Trophoblast cell (in vitro differentiated cells and primary cell): ENCODE measurements around the gene MPV17.

Source experiments
- DNase-seq, 2 donors: peaks; one replicate each; pipeline ENCODE4 v3.0.0-alpha.2; 2016
- H2AFZ ChIP-seq: 2 replicates; pipeline ENCODE4 v1.6.1; 2013; ENCODE audit warnings: low read length, moderate library complexity, mild to moderate bottlenecking; ENCODE audit not compliant: insufficient read depth, poor library complexity
- H2AK5ac ChIP-seq: 2 replicates; pipeline ENCODE4 v1.6.1; 2013; ENCODE audit warnings: mild to moderate bottlenecking, low read length
- H2BK120ac ChIP-seq: 2 replicates; pipeline ENCODE4 v1.6.1; 2013; ENCODE audit warnings: low read length, mild to moderate bottlenecking, moderate library complexity; ENCODE audit not compliant: insufficient read depth, poor library complexity
- H2BK12ac ChIP-seq: 2 replicates; pipeline ENCODE4 v1.6.1; 2013; ENCODE audit warnings: mild to moderate bottlenecking, low read length, moderate library complexity
- H2BK5ac ChIP-seq: 2 replicates; pipeline ENCODE4 v1.6.1; 2013; ENCODE audit warnings: low read length, low read depth, moderate library complexity, mild to moderate bottlenecking; ENCODE audit not compliant: poor library complexity
- H3K14ac ChIP-seq: 2 replicates; pipeline ENCODE4 v1.6.1; 2013; ENCODE audit warnings: mild to moderate bottlenecking, low read length
- H3K18ac ChIP-seq: 2 replicates; pipeline ENCODE4 v1.6.1; 2013; ENCODE audit warnings: mild to moderate bottlenecking, low read length
- H3K23ac ChIP-seq: 2 replicates; pipeline ENCODE4 v1.6.1; 2013; ENCODE audit warnings: low read length
- H3K27ac ChIP-seq: 2 replicates; pipeline ENCODE4 v1.5.1; 2013; ENCODE audit warnings: low read depth, mild to moderate bottlenecking, inconsistent platforms, low read length, moderate library complexity
- H3K27me3 ChIP-seq: 2 replicates; pipeline ENCODE4 v1.6.1; 2013; ENCODE audit warnings: inconsistent platforms, mild to moderate bottlenecking, low read length, moderate library complexity; ENCODE audit not compliant: insufficient read depth
- H3K36me3 ChIP-seq, 2 experiments: 1 replicate in 1 of 2; 2 replicates in 1 of 2; pipeline ENCODE4 v1.6.1; 2013; ENCODE audit warnings: low read length in 2 of 2, mild to moderate bottlenecking in 2 of 2, moderate library complexity in 1 of 2; ENCODE audit not compliant: insufficient read depth in 2 of 2, control insufficient read depth in 1 of 2
- H3K4ac ChIP-seq: 2 replicates; pipeline ENCODE4 v1.6.1; 2013; ENCODE audit warnings: low read depth, mild to moderate bottlenecking, low read length, moderate library complexity
- H3K4me1 ChIP-seq, 2 experiments: 1 replicate in 1 of 2; 2 replicates in 1 of 2; pipeline ENCODE4 v1.6.1; 2013; ENCODE audit warnings: low read length in 2 of 2, mild to moderate bottlenecking in 2 of 2, moderate library complexity in 1 of 2; ENCODE audit not compliant: insufficient read depth in 2 of 2, control insufficient read depth in 1 of 2
- H3K4me2 ChIP-seq: 2 replicates; pipeline ENCODE4 v1.6.1; 2013; ENCODE audit warnings: inconsistent platforms, mild to moderate bottlenecking, low read length, moderate library complexity
- H3K4me3 ChIP-seq: 2 replicates; pipeline ENCODE4 v1.5.1; 2013; ENCODE audit warnings: mild to moderate bottlenecking, low read depth, low read length, inconsistent platforms
- H3K79me1 ChIP-seq: one replicate; pipeline ENCODE4 v1.6.1; 2013; ENCODE audit warnings: low read length
- H3K79me2 ChIP-seq: 2 replicates; pipeline ENCODE4 v1.6.1; 2013; ENCODE audit warnings: low read length, mild to moderate bottlenecking; ENCODE audit not compliant: control insufficient read depth, insufficient read depth, poor library complexity
- H3K9ac ChIP-seq: 2 replicates; pipeline ENCODE4 v1.6.1; 2013; ENCODE audit warnings: mild to moderate bottlenecking, low read length
- H3K9me3 ChIP-seq: 2 replicates; pipeline ENCODE4 v1.6.1; 2013; ENCODE audit warnings: low read depth, mild to moderate bottlenecking, control low read depth, inconsistent platforms, low read length; ENCODE audit not compliant: insufficient read depth
- H4K12ac ChIP-seq: 2 replicates; pipeline ENCODE4 v1.6.1; 2013; ENCODE audit warnings: low read depth, mild to moderate bottlenecking, low read length, moderate library complexity
- H4K8ac ChIP-seq: 2 replicates; pipeline ENCODE4 v1.6.1; 2013; ENCODE audit warnings: low read depth, mild to moderate bottlenecking, low read length, moderate library complexity
- H4K91ac ChIP-seq: one replicate; pipeline ENCODE4 v1.6.1; 2013; ENCODE audit warnings: low read depth, mild to moderate bottlenecking, low read length, moderate library complexity
- WGBS: extraction: QIAGEN DNeasy Blood & Tissue Kit; methylation state at CpG from one replicate; pipeline ENCODE4 v1.1.7; 2013; ENCODE audit warnings: missing lambda C conversion rate; ENCODE audit not compliant: insufficient read length, insufficient coverage; ENCODE audit errors: extremely low coverage; 5-methylcytosine and 5-hydroxymethylcytosine counted together

MPV17 gene

GRCh38 chr2:27281442-27281841 is 41.5 kb downstream of the MPV17 start:
- Histone ChIP-seq H3K14ac (no peak overlapping the region), H2AFZ (no peak overlapping the region), H3K4me3 (no peak overlapping the region), H3K9ac (no peak overlapping the region), H2BK12ac (no peak overlapping the region), H3K79me1 (no peaks in the 10 kb centered on the region), H2BK5ac (no peak overlapping the region), H3K27me3 (no peaks in the 10 kb centered on the region), H3K18ac (no peak overlapping the region), H3K23ac (no peak overlapping the region), H3K4me1 (peaks cover 4 to 7% of the 10 kb centered on the region in 2 experiments), H3K79me2 (no peaks in the 10 kb centered on the region), H3K4ac (no peak overlapping the region), H4K8ac (no peak overlapping the region), H2BK120ac (no peak overlapping the region), H4K91ac (no peak overlapping the region), H2AK5ac (no peak overlapping the region), H3K27ac (no peak overlapping the region), H4K12ac (no peak overlapping the region), H3K4me2 (no peak overlapping the region), H3K9me3 (peaks cover 2% of the 10 kb centered on the region), H3K36me3 (no peaks in the 10 kb centered on the region)
- WGBS: no CpG with 5 or more reads among the region's 3 CpGs
- DNase-seq: no peak

GRCh38 chr2:27280826-27281225 is 42.1 kb downstream of the MPV17 start:
- H2AFZ ChIP-seq: no peak overlapping the region
- no peak overlapping the region for H3K4ac ChIP-seq
- H3K14ac ChIP-seq: no peak overlapping the region
- H3K79me1 ChIP-seq: no peaks in the 10 kb centered on the region
- no peak overlapping the region for H2BK5ac ChIP-seq
- no peak overlapping the region for H3K18ac ChIP-seq
- H2BK120ac ChIP-seq: no peak overlapping the region
- H2BK12ac ChIP-seq: no peak overlapping the region
- peaks cover 2% of the 10 kb centered on the region for H3K9me3 ChIP-seq
- no peaks in the 10 kb centered on the region for H3K79me2 ChIP-seq
- H3K27ac ChIP-seq: no peak overlapping the region
- H4K8ac ChIP-seq: no peak overlapping the region
- no peak overlapping the region for H4K12ac ChIP-seq
- H3K27me3 ChIP-seq: no peaks in the 10 kb centered on the region
- H3K4me2 ChIP-seq: no peak overlapping the region
- no peak overlapping the region for H4K91ac ChIP-seq
- H3K4me1 ChIP-seq: peaks cover 4 to 7% of the 10 kb centered on the region in 2 experiments
- WGBS: no CpG with 5 or more reads among the region's 3 CpGs
- no peak overlapping the region for H3K9ac ChIP-seq
- no peak overlapping the region for H3K23ac ChIP-seq
- H3K4me3 ChIP-seq: no peak overlapping the region
- no peaks in the 10 kb centered on the region for H3K36me3 ChIP-seq
- no peak overlapping the region for H2AK5ac ChIP-seq
- no peak for DNase-seq

- Histone ChIP-seq H2BK12ac (no peak overlapping the region), H3K9me3 (peaks cover 2% of the 10 kb centered on the region), H3K27me3 (no peaks in the 10 kb centered on the region), H3K18ac (no peak overlapping the region), H3K4ac (no peak overlapping the region), H2AFZ (no peak overlapping the region), H3K4me1 (peaks cover 4 to 7% of the 10 kb centered on the region in 2 experiments), H2BK5ac (no peak overlapping the region), H2AK5ac (no peak overlapping the region), H3K14ac (no peak overlapping the region), H3K4me2 (no peak overlapping the region), H3K4me3 (no peak overlapping the region), H4K91ac (no peak overlapping the region), H3K79me2 (no peaks in the 10 kb centered on the region), H3K27ac (no peak overlapping the region), H3K9ac (no peak overlapping the region), H3K23ac (no peak overlapping the region), H4K8ac (no peak overlapping the region), H3K79me1 (no peaks in the 10 kb centered on the region), H3K36me3 (no peaks in the 10 kb centered on the region), H4K12ac (no peak overlapping the region), H2BK120ac (no peak overlapping the region)
- no peak for DNase-seq
- WGBS: no CpG with 5 or more reads among the region's 1 CpG
These were observed 44.9 kb downstream of the MPV17 start for GRCh38 chr2:27278010-27278409.

- no CpG with 5 or more reads among the region's 39 CpGs for WGBS
- Histone ChIP-seq H3K4ac (no peak within 1 kb of the TSS), H2BK5ac (no peak within 1 kb of the TSS)
These were observed 47.4 kb downstream of the MPV17 start, which contains the start of gene DNAJC5G for GRCh38 chr2:27275211-27276150. DNAJC5G (plus strand) TSS chr2:27275433; CDS start chr2:27276729, 1,296 bp downstream.

More at GRCh38 chr2:27275211-27276150, 47.4 kb downstream of the MPV17 start, which contains the start of gene DNAJC5G:
- Histone ChIP-seq H4K12ac (no peak within 1 kb of the TSS), H3K79me2 (no peaks in the 10 kb centered on the region), H3K79me1 (no peaks in the 10 kb centered on the region), H3K18ac (no peak within 1 kb of the TSS), H3K36me3 (no peaks in the 10 kb centered on the region), H3K4me1 (no peaks in the 10 kb centered on the region), H3K9me3 (no peaks in the 10 kb centered on the region), H3K4me3 (no peak within 1 kb of the TSS), H3K23ac (no peak within 1 kb of the TSS), H4K8ac (no peak within 1 kb of the TSS), H3K9ac (no peak within 1 kb of the TSS), H2AFZ (no peak within 1 kb of the TSS), H3K27me3 (no peaks in the 10 kb centered on the region), H2BK120ac (no peak within 1 kb of the TSS), H3K14ac (no peak within 1 kb of the TSS), H4K91ac (no peak within 1 kb of the TSS), H3K27ac (no peak within 1 kb of the TSS), H2BK12ac (no peak within 1 kb of the TSS), H2AK5ac (no peak within 1 kb of the TSS), H3K4me2 (no peak within 1 kb of the TSS)
- DNase-seq: no peak
